SK-N-SH (cell line): ENCODE data around the gene CASK. TPM values are rescaled to one million over a fixed set of nuclear protein-coding genes. Genes with fewer than 3 reads are reported as not detected.

ENCODE experiments used
- CTCF ChIA-PET: fragments of 300-600, 350-600 bp; formaldehyde crosslinking; extraction: SDS; loops from one replicate; lab custom pipeline; 2021; lab: Yijun Ruan, JAX
- POLR2A ChIA-PET: fragments of 350-600 bp; sonication (Branson Sonifier 250); formaldehyde crosslinking; extraction: SDS; loops from one replicate; lab custom pipeline; 2020; ENCODE audit warnings: antibody characterized with exemption, inconsistent platforms; lab: Yijun Ruan, JAX
- DNase-seq: peaks from one replicate; pipeline ENCODE4 v3.0.0; 2012
- H2AFZ ChIP-seq: fragments of 200-600 bp; sonication (generic); 2 replicates; pipeline ENCODE4 v1.8.1; 2016; ENCODE audit warnings: antibody characterized with exemption, mild to moderate bottlenecking, low read depth
- H3F3A ChIP-seq: fragments of 200-600 bp; sonication (generic); replicated peaks from 2 replicates; pipeline ENCODE3; 2016; ENCODE audit warnings: antibody characterized with exemption, mild to moderate bottlenecking; ENCODE audit not compliant: insufficient read depth
- H3K27ac ChIP-seq, 2 experiments: fragments of 200-500 bp in 1 of 2; fragments of 200-600 bp in 1 of 2; sonication (Bioruptor generic) in 1 of 2; sonication (generic), shearing (Covaris generic) in 1 of 2; 2 replicates each; pipeline versions ENCODE4 v1.5.1 to v1.6.1; 2014 to 2016; ENCODE audit warnings: low read depth in 2 of 2, inconsistent platforms in 1 of 2, low read length in 1 of 2, mild to moderate bottlenecking in 1 of 2, mixed read lengths in 1 of 2
- H3K27me3 ChIP-seq: fragments of 200-600 bp; sonication (generic), shearing (Covaris generic); 2 replicates; pipeline ENCODE4 v1.6.1; 2016; ENCODE audit warnings: mixed run types; ENCODE audit not compliant: insufficient read depth
- H3K36me3 ChIP-seq, 2 experiments: fragments of 200-500 bp in 1 of 2; fragments of 200-600 bp in 1 of 2; sonication (Bioruptor generic) in 1 of 2; sonication (generic) in 1 of 2; replicated peaks in 1 of 2; 2 replicates each; pipeline versions ENCODE3 to v1.5.1; 2014 to 2016; ENCODE audit warnings: low read length in 1 of 2, mild to moderate bottlenecking in 1 of 2; ENCODE audit not compliant: insufficient read depth in 2 of 2, control insufficient read depth in 1 of 2
- H3K4me1 ChIP-seq, 2 experiments: fragments of 200-500 bp in 1 of 2; fragments of 200-600 bp in 1 of 2; sonication (Bioruptor generic) in 1 of 2; sonication (generic), shearing (Covaris generic) in 1 of 2; 2 replicates each; pipeline versions ENCODE4 v1.5.1 to v1.6.1; 2014 to 2016; ENCODE audit warnings: low read depth in 1 of 2, low read length in 1 of 2, mixed run types in 1 of 2; ENCODE audit not compliant: insufficient read depth in 2 of 2, control insufficient read depth in 1 of 2
- H3K4me2 ChIP-seq: fragments of 200-600 bp; sonication (generic), shearing (Covaris generic); 2 replicates; pipeline ENCODE4 v1.6.1; 2017; ENCODE audit warnings: mixed run types
- H3K4me3 ChIP-seq, 2 experiments: fragments of 200-500 bp in 1 of 2; fragments of 200-600 bp in 1 of 2; sonication (Bioruptor generic) in 1 of 2; sonication (generic), shearing (Covaris generic) in 1 of 2; 2 replicates each; pipeline versions ENCODE4 v1.5.1 to v1.8.1; 2014 to 2016; ENCODE audit warnings: low read depth in 2 of 2, inconsistent platforms in 1 of 2, low read length in 1 of 2, mild to moderate bottlenecking in 1 of 2, mixed read lengths in 1 of 2, moderate library complexity in 1 of 2
- H3K79me2 ChIP-seq: fragments of 200-600 bp; sonication (generic); 2 replicates; pipeline ENCODE4 v1.8.1; 2017; ENCODE audit warnings: mild to moderate bottlenecking; ENCODE audit not compliant: insufficient read depth
- H3K9ac ChIP-seq: fragments of 200-600 bp; sonication (generic); 2 replicates; pipeline ENCODE4 v1.6.1; 2017; ENCODE audit warnings: mixed run types
- H3K9me2 ChIP-seq: fragments of 200-600 bp; sonication (generic); 2 replicates; pipeline ENCODE4 v1.6.1; 2017; ENCODE audit warnings: mixed run types
- H3K9me3 ChIP-seq: fragments of 200-600 bp; sonication (generic); 2 replicates; pipeline ENCODE4 v1.6.1; 2017; ENCODE audit warnings: mixed run types, mild to moderate bottlenecking, moderate library complexity
- H4K20me1 ChIP-seq: fragments of 200-600 bp; sonication (generic); 2 replicates; pipeline ENCODE4 v1.6.1; 2017; ENCODE audit warnings: mild to moderate bottlenecking, mixed run types; ENCODE audit not compliant: insufficient read depth
- CHD2 ChIP-seq: fragments of 150-350 bp; IDR thresholded peaks from 2 replicates; pipeline ENCODE4 v1.6.1; 2018; ENCODE audit warnings: low read length; ENCODE audit not compliant: partially characterized antibody
- FOSL2 ChIP-seq: IDR thresholded peaks from 2 replicates; pipeline ENCODE4 v1.4.0; 2012; ENCODE audit warnings: low read depth, mild to moderate bottlenecking, moderate library complexity, borderline replicate concordance
- FOXJ3 ChIP-seq: sonication (generic); formaldehyde crosslinking; IDR thresholded peaks from 2 replicates; pipeline ENCODE4 v1.5.1; 2020; ENCODE audit warnings: mild to moderate bottlenecking, missing genetic modification reagents
- GABPA ChIP-seq: IDR thresholded peaks from 2 replicates; pipeline ENCODE4 v1.4.0; 2012; ENCODE audit warnings: low read depth, mild to moderate bottlenecking
- GATA2 ChIP-seq: sonication (generic); formaldehyde crosslinking; IDR thresholded peaks from 2 replicates; pipeline ENCODE4 v1.5.0; 2020; ENCODE audit warnings: mild to moderate bottlenecking, missing genetic modification reagents
- MXI1 ChIP-seq: IDR thresholded peaks from 2 replicates; pipeline ENCODE4 v1.6.1; 2012; ENCODE audit warnings: mild to moderate bottlenecking, low read depth, low read length, improper control_type of control experiment
- NFIC ChIP-seq: IDR thresholded peaks from 2 replicates; pipeline ENCODE4 v1.4.0; 2012; ENCODE audit warnings: borderline replicate concordance
- NRF1 ChIP-seq: IDR thresholded peaks from 2 replicates; pipeline ENCODE4 v1.6.1; 2012; ENCODE audit warnings: low read depth, mild to moderate bottlenecking, low read length
- RAD21 ChIP-seq: IDR thresholded peaks from 2 replicates; pipeline ENCODE4 v1.6.1; 2012; ENCODE audit warnings: mild to moderate bottlenecking, low read length
- RFX5 ChIP-seq: IDR thresholded peaks from 2 replicates; pipeline ENCODE4 v1.6.1; 2012; ENCODE audit warnings: mild to moderate bottlenecking, improper control_type of control experiment, low read length
- TEAD4 ChIP-seq: IDR thresholded peaks from 2 replicates; pipeline ENCODE4 v1.4.0; 2012; ENCODE audit warnings: mild to moderate bottlenecking, borderline replicate concordance; ENCODE audit not compliant: insufficient read depth
- WGBS: methylation state at CpG from one replicate; pipeline ENCODE4 v1.1.6; 2017; ENCODE audit warnings: low lambda C conversion rate; 5-methylcytosine and 5-hydroxymethylcytosine counted together
- polyA plus RNA-seq, 3 experiments: library from polyadenylated mRNA; depleted of rRNA; stranded (reverse); fragments of >200 nt; gene quantifications; 2 replicates each; pipeline ENCODE4 v1.2.3, GENCODE V29; 2012
- TF ChIP-seq, protein P1 (sequence below): IDR thresholded peaks from 2 replicates; pipeline ENCODE4; 2012
- TF ChIP-seq, protein P2 (sequence below): fragments of 150-350 bp; IDR thresholded peaks from 2 replicates; pipeline ENCODE4 v1.6.1; 2016; ENCODE audit warnings: mild to moderate bottlenecking, low read depth, low read length
- TF ChIP-seq, protein P3 (sequence below): IDR thresholded peaks from 2 replicates; pipeline ENCODE4 v1.6.1; 2012; ENCODE audit warnings: mild to moderate bottlenecking, low read depth, low read length, moderate library complexity
- TF ChIP-seq, protein P4 (sequence below): IDR thresholded peaks from 2 replicates; pipeline ENCODE4 v1.4.0; 2012; ENCODE audit warnings: low read depth, borderline replicate concordance
- TF ChIP-seq, protein P5 (sequence below): IDR thresholded peaks from 2 replicates; pipeline ENCODE4 v1.4.0; 2012; ENCODE audit warnings: low read depth, borderline replicate concordance
- TF ChIP-seq, protein P6 (sequence below): fragments of 150-350 bp; IDR thresholded peaks from 2 replicates; pipeline ENCODE4 v1.6.1; 2017; ENCODE audit warnings: antibody characterized with exemption, low read length, low read depth, borderline replicate concordance

The CASK gene
- polyA plus RNA-seq, 1 of the 3 experiments (the other 2 are of a cell fraction): 7.0 TPM

DNA sequence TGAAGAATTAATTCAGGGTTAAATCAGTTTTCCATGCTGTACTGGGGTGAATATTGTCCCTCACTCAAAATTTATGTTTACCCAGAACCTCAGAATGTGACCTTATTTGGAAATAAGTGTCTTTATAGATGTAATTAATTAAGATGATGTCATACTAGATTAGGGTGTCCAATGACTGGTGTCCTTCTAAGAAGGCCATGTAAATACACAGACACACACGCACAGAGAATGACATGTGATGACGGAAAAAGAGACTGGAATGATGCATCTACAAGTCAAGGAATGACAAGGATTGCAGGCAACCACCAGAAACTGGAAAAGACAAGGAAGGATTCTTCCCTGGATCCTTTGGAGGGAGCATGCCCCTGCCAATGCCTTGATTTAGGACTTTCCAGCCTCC is 319.2 kb downstream of the CASK start:
- no peaks in the 10 kb centered on the region for H3K79me2 ChIP-seq
- ChIA-PET CTCF (no interaction called here), POLR2A (no interaction called here)
- H3K9me2 ChIP-seq: no peaks in the 10 kb centered on the region
- H3K27ac ChIP-seq: no peak overlapping the region
- no peaks in the 10 kb centered on the region for H3K9me3 ChIP-seq
- no peaks in the 10 kb centered on the region for H4K20me1 ChIP-seq
- WGBS: 55% methylated on average over 2 of the region's 2 CpGs
- H3K4me3 ChIP-seq: no peak overlapping the region
- no peak overlapping the region for H3K9ac ChIP-seq
- no peaks in the 10 kb centered on the region for H3K27me3 ChIP-seq
- TF ChIP-seq, protein P1, sequence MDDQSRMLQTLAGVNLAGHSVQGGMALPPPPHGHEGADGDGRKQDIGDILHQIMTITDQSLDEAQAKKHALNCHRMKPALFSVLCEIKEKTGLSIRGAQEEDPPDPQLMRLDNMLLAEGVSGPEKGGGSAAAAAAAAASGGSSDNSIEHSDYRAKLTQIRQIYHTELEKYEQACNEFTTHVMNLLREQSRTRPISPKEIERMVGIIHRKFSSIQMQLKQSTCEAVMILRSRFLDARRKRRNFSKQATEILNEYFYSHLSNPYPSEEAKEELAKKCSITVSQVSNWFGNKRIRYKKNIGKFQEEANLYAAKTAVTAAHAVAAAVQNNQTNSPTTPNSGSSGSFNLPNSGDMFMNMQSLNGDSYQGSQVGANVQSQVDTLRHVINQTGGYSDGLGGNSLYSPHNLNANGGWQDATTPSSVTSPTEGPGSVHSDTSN: no peak
- TF ChIP-seq GABPA: no peak
- TF ChIP-seq FOSL2: no peak
- no peak for TF ChIP-seq TEAD4
- TF ChIP-seq FOXJ3 (CRISPR knock-in tag): no peak
- TF ChIP-seq NFIC: no peak
- no peak for TF ChIP-seq RAD21
- TF ChIP-seq RFX5: no peak
- TF ChIP-seq NRF1: no peak
- TF ChIP-seq, protein P2, sequence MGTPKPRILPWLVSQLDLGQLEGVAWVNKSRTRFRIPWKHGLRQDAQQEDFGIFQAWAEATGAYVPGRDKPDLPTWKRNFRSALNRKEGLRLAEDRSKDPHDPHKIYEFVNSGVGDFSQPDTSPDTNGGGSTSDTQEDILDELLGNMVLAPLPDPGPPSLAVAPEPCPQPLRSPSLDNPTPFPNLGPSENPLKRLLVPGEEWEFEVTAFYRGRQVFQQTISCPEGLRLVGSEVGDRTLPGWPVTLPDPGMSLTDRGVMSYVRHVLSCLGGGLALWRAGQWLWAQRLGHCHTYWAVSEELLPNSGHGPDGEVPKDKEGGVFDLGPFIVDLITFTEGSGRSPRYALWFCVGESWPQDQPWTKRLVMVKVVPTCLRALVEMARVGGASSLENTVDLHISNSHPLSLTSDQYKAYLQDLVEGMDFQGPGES: no peak
- TF ChIP-seq, protein P3, sequence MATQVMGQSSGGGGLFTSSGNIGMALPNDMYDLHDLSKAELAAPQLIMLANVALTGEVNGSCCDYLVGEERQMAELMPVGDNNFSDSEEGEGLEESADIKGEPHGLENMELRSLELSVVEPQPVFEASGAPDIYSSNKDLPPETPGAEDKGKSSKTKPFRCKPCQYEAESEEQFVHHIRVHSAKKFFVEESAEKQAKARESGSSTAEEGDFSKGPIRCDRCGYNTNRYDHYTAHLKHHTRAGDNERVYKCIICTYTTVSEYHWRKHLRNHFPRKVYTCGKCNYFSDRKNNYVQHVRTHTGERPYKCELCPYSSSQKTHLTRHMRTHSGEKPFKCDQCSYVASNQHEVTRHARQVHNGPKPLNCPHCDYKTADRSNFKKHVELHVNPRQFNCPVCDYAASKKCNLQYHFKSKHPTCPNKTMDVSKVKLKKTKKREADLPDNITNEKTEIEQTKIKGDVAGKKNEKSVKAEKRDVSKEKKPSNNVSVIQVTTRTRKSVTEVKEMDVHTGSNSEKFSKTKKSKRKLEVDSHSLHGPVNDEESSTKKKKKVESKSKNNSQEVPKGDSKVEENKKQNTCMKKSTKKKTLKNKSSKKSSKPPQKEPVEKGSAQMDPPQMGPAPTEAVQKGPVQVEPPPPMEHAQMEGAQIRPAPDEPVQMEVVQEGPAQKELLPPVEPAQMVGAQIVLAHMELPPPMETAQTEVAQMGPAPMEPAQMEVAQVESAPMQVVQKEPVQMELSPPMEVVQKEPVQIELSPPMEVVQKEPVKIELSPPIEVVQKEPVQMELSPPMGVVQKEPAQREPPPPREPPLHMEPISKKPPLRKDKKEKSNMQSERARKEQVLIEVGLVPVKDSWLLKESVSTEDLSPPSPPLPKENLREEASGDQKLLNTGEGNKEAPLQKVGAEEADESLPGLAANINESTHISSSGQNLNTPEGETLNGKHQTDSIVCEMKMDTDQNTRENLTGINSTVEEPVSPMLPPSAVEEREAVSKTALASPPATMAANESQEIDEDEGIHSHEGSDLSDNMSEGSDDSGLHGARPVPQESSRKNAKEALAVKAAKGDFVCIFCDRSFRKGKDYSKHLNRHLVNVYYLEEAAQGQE: no peak
- TF ChIP-seq MXI1: no peak
- TF ChIP-seq, protein P4, sequence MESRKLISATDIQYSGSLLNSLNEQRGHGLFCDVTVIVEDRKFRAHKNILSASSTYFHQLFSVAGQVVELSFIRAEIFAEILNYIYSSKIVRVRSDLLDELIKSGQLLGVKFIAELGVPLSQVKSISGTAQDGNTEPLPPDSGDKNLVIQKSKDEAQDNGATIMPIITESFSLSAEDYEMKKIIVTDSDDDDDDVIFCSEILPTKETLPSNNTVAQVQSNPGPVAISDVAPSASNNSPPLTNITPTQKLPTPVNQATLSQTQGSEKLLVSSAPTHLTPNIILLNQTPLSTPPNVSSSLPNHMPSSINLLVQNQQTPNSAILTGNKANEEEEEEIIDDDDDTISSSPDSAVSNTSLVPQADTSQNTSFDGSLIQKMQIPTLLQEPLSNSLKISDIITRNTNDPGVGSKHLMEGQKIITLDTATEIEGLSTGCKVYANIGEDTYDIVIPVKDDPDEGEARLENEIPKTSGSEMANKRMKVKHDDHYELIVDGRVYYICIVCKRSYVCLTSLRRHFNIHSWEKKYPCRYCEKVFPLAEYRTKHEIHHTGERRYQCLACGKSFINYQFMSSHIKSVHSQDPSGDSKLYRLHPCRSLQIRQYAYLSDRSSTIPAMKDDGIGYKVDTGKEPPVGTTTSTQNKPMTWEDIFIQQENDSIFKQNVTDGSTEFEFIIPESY: no peak
- TF ChIP-seq, protein P5, sequence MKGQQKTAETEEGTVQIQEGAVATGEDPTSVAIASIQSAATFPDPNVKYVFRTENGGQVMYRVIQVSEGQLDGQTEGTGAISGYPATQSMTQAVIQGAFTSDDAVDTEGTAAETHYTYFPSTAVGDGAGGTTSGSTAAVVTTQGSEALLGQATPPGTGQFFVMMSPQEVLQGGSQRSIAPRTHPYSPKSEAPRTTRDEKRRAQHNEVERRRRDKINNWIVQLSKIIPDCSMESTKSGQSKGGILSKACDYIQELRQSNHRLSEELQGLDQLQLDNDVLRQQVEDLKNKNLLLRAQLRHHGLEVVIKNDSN: no peak
- TF ChIP-seq, protein P6, sequence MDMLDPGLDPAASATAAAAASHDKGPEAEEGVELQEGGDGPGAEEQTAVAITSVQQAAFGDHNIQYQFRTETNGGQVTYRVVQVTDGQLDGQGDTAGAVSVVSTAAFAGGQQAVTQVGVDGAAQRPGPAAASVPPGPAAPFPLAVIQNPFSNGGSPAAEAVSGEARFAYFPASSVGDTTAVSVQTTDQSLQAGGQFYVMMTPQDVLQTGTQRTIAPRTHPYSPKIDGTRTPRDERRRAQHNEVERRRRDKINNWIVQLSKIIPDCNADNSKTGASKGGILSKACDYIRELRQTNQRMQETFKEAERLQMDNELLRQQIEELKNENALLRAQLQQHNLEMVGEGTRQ: no peak
- TF ChIP-seq CHD2: no peak
- no peak for TF ChIP-seq GATA2 (CRISPR knock-in tag)
- no peaks in the 10 kb centered on the region for H3K36me3 ChIP-seq
- no peak overlapping the region for H3K4me2 ChIP-seq
- H2AFZ ChIP-seq: no peak overlapping the region
- H3F3A ChIP-seq: peaks cover 9% of the 10 kb centered on the region
- no peaks in the 10 kb centered on the region for H3K4me1 ChIP-seq
- DNase-seq: no peak
